K562 (cell line): ENCODE measurements around the gene NUAK2. TPM values are rescaled to one million over a fixed set of nuclear protein-coding genes. Genes with fewer than 3 reads are reported as not detected.

Experiments used
- ATAC-seq: fragments of 200-7000 bp; cut with Tn5 transposase; 3 replicates; pipeline ENCODE4 v1.9.1; 2020; ENCODE audit warnings: moderate library complexity
- BruUV-seq: library from RNA; stranded (reverse); fragments of 400-500 nt; replicated peaks from 2 replicates; lab custom pipeline; 2021; lab: Mats Ljungman, UMichigan
- CTCF ChIA-PET: fragments of 300-600 bp; formaldehyde crosslinking; extraction: SDS; loops from one replicate; lab custom pipeline; 2021; ENCODE audit warnings: low intra/inter-chr PET ratio; lab: Yijun Ruan, JAX
- POLR2A ChIA-PET: fragments of 300-600, 350-650 bp; sonication (Branson Sonifier 250); formaldehyde crosslinking; extraction: SDS; loops from one replicate; lab custom pipeline; 2021; ENCODE audit warnings: antibody characterized with exemption, inconsistent platforms; lab: Yijun Ruan, JAX
- DNase-seq, 4 experiments: peaks; one replicate each; pipeline versions ENCODE4 v3.0.0 to v3.0.0-alpha.2; 2011 to 2018; ENCODE audit warnings: low spot score in 3 of 4, mixed read lengths in 3 of 4; ENCODE audit errors: extremely low read depth in 1 of 4
- FAIRE-seq: peaks from 2 replicates; lab custom pipeline; 2011; peaks lifted over from hg19 to GRCh38; lab: Jason Lieb, UNC
- H2AFZ ChIP-seq: 2 replicates; pipeline ENCODE4 v1.6.0; 2011; ENCODE audit warnings: low read depth, low read length, control low read depth, inconsistent platforms
- H3K27ac ChIP-seq: fragments of 200-600 bp; 3 replicates; pipeline ENCODE4 v1.8.0; 2011; ENCODE audit warnings: low read depth, mild to moderate bottlenecking, control low read depth, inconsistent platforms, low read length, moderate library complexity, mixed read lengths; ENCODE audit errors: extremely low read depth
- H3K27me3 ChIP-seq, 2 experiments: fragments of 300-600 bp in 1 of 2; 2 replicates in 1 of 2; 3 replicates in 1 of 2; pipeline versions ENCODE4 v1.6.0 to v1.8.0; 2011; ENCODE audit warnings: inconsistent platforms in 2 of 2, low read length in 2 of 2, mild to moderate bottlenecking in 1 of 2, mixed read lengths in 1 of 2, moderate library complexity in 1 of 2; ENCODE audit not compliant: control insufficient read depth in 2 of 2, insufficient read depth in 2 of 2
- H3K36me3 ChIP-seq: fragments of 300-600 bp; 3 replicates; pipeline ENCODE4 v1.8.0; 2011; ENCODE audit warnings: mild to moderate bottlenecking, low read length, inconsistent platforms; ENCODE audit not compliant: control insufficient read depth, insufficient read depth
- H3K4me1 ChIP-seq, 2 experiments: fragments of 200-600 bp in 1 of 2; replicated peaks in 1 of 2; 2 replicates in 1 of 2; 3 replicates in 1 of 2; pipeline versions ENCODE4 v1.5.1 to v1.8.0; 2011; ENCODE audit warnings: inconsistent platforms in 2 of 2, low read length in 2 of 2, mild to moderate bottlenecking in 1 of 2, mixed read lengths in 1 of 2, moderate library complexity in 1 of 2; ENCODE audit not compliant: control insufficient read depth in 2 of 2, insufficient read depth in 2 of 2
- H3K4me2 ChIP-seq: 2 replicates; pipeline ENCODE4 v1.6.1; 2011; ENCODE audit warnings: low read length, control low read depth, inconsistent platforms, mixed read lengths; ENCODE audit not compliant: insufficient read depth
- H3K4me3 ChIP-seq: fragments of 200-600 bp; sonication (generic), shearing (Covaris generic); 2 replicates; pipeline ENCODE4 v1.5.1; 2016; ENCODE audit warnings: control low read depth, inconsistent platforms
- H3K79me2 ChIP-seq: fragments of 200-600 bp; 3 replicates; pipeline ENCODE4 v1.8.0; 2011; ENCODE audit warnings: low read length, inconsistent platforms; ENCODE audit not compliant: control insufficient read depth, insufficient read depth
- H3K9ac ChIP-seq, 2 experiments: 2 replicates each; pipeline versions ENCODE4 v1.6.0 to v1.6.1; 2011; ENCODE audit warnings: low read depth in 2 of 2, low read length in 2 of 2, control low read depth in 1 of 2, inconsistent platforms in 1 of 2, mild to moderate bottlenecking in 1 of 2, mixed read lengths in 1 of 2; ENCODE audit not compliant: insufficient read depth in 1 of 2
- H3K9me1 ChIP-seq: one replicate; pipeline ENCODE4 v1.6.0; 2011; ENCODE audit warnings: inconsistent platforms, mild to moderate bottlenecking, low read length, moderate library complexity; ENCODE audit not compliant: control insufficient read depth, insufficient read depth
- H3K9me3 ChIP-seq: replicated peaks from 2 replicates; pipeline ENCODE4 v1.5.1; 2011; ENCODE audit warnings: low read depth, low read length, inconsistent platforms; ENCODE audit not compliant: control insufficient read depth, insufficient read depth
- H4K20me1 ChIP-seq: replicated peaks from 2 replicates; pipeline ENCODE4 v1.6.1; 2011; ENCODE audit warnings: low read length, inconsistent platforms, mixed read lengths; ENCODE audit not compliant: control insufficient read depth, insufficient read depth
- IRF2 ChIP-seq: sonication (generic); formaldehyde crosslinking; IDR thresholded peaks from 2 replicates; pipeline ENCODE4 v1.8.1; 2022; ENCODE audit warnings: mild to moderate bottlenecking, missing genetic modification reagents
- TEAD4 ChIP-seq, 2 experiments: sonication (generic) in 1 of 2; formaldehyde crosslinking in 1 of 2; IDR thresholded peaks; 2 replicates each; pipeline versions ENCODE4 v1.6.1 to v1.8.0; 2012 to 2022; ENCODE audit warnings: borderline replicate concordance in 1 of 2, inconsistent platforms in 1 of 2, low read length in 1 of 2, mild to moderate bottlenecking in 1 of 2, missing genetic modification reagents in 1 of 2
- ZBTB8A ChIP-seq: fragments of 450-650 bp; IDR thresholded peaks from 2 replicates; pipeline ENCODE4 v1.6.1; 2018; ENCODE audit warnings: mild to moderate bottlenecking, moderate library complexity; ENCODE audit not compliant: partially characterized antibody
- ZFX ChIP-seq: sonication (generic); formaldehyde crosslinking; IDR thresholded peaks from 2 replicates; pipeline ENCODE4 v1.8.0; 2022; ENCODE audit warnings: mild to moderate bottlenecking, missing genetic modification reagents, moderate library complexity
- WGBS: fragments of 100-300 bp; shearing (Covaris generic); methylation state at CpG from one replicate; pipeline ENCODE4 v1.1.6; 2016; ENCODE audit warnings: low coverage, mixed read lengths; ENCODE audit not compliant: insufficient coverage; ENCODE audit errors: missing lambda C conversion rate; 5-methylcytosine and 5-hydroxymethylcytosine counted together
- in situ Hi-C: fragments of 300-500 bp; cut with MboI; formaldehyde crosslinking; loops from 4 replicates; pipeline ENCODE4 v1.15.0; 2018; ENCODE audit warnings: inconsistent platforms, mixed read lengths
- intact Hi-C: fragments of 100-400 bp; cut with micrococcal nuclease; formaldehyde crosslinking; loops from 2 replicates; pipeline ENCODE4 v1.14.2; 2022
- polyA plus RNA-seq, 8 experiments: library from polyadenylated mRNA; depleted of rRNA in 4 of 8; stranded (reverse) in 5 of 8; unstranded in 3 of 8; fragments of >200 nt; fragmentation: Nextera tagmentation in 2 of 8; fragmentation: Illumina TruSeq in 1 of 8; extraction: Ambion mirVana in 2 of 8; extraction: Trizol in 1 of 8; gene quantifications; 2 replicates each; pipeline versions ENCODE4 v1.2.1 to v1.2.3, GENCODE V29; 2011 to 2014; ENCODE audit warnings: inconsistent platforms in 1 of 8, missing spikeins in 1 of 8
- total RNA-seq, 7 experiments: library from RNA; depleted of rRNA in 6 of 7; stranded (reverse); fragments of >200 nt in 6 of 7; fragmentation: Illumina TruSeq in 2 of 7; extraction: Trizol in 2 of 7; gene quantifications; 2 replicates each; pipeline versions ENCODE4 v1.2.1 to v1.2.3, GENCODE V29; 2011 to 2021; ENCODE audit warnings: low replicate concordance in 1 of 7
- TF ChIP-seq, protein P1 (sequence below): sonication (generic); formaldehyde crosslinking; IDR thresholded peaks from 2 replicates; pipeline ENCODE4 v1.8.1; 2023; ENCODE audit warnings: missing genetic modification reagents, mild to moderate bottlenecking, borderline replicate concordance
- TF ChIP-seq, protein P2 (sequence below), 2 experiments: fragments of 200-800 bp in 1 of 2; sonication (Bioruptor generic) in 1 of 2; sonication (generic) in 1 of 2; formaldehyde crosslinking in 1 of 2; IDR thresholded peaks in 1 of 2; conservative IDR thresholded peaks in 1 of 2; 2 replicates each; pipeline versions ENCODE4 v1.5.0 to v1.6.1; 2016 to 2020; ENCODE audit warnings: missing compliant biosample characterization in 1 of 2, missing genetic modification characterization in 1 of 2, missing genetic modification reagents in 1 of 2

NUAK2 gene
- total and polyA plus RNA-seq, 9 of the 15 experiments (the other 6 are each of a cell fraction or from before 2014, with no cell fraction given): 0.04 to 0.44 (median 0.14) TPM

DNA sequence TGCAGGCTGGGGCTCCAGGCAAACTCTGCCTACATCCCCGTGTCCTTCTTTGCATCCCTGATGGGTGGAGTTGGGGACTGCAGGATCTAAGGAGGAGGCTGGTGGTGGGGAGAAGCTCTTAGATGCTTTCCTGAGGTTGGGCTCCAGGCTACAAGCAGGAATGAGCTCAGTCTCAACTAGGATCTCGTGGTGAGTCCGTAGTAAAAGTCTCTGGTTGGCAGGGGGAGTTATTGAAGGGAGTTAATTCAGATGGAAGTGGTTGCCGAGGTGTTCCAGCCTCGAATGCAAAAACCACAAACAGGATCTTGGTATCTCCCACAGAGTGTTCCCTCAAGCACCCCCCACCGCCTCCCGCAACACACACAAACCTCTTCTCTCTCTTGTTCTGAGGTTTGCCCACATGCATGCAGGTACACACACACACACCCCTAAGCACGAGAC, 58.8 kb downstream of the NUAK2 start:
- H3K27ac ChIP-seq: no peak overlapping the region
- no peaks in the 10 kb centered on the region for H3K9me1 ChIP-seq
- ATAC-seq (no peak), DNase-seq (no peak), FAIRE-seq (no peak)
- H3K27me3 ChIP-seq: 0 out of 5 replicates have a peak, but pooled peaks cover 0 to 4% of the 10 kb centered on the region in 2 experiments
- no peak overlapping the region for H3K9ac ChIP-seq
- POLR2A ChIA-PET: interaction anchor here (0.5 to 3.5 kb wide), 7 partner anchors 11 to 577 kb away, joined by 3 to 15 read pairs (median 3); partner anchors contain the start of genes LRRN2 and RBBP5
- intact Hi-C loops: no loop called here
- no peak overlapping the region for H2AFZ ChIP-seq
- H4K20me1 ChIP-seq: no peaks in the 10 kb centered on the region
- in situ Hi-C loops: no loop called here
- no peak overlapping the region for H3K4me2 ChIP-seq
- CTCF ChIA-PET: no interaction called here
- H3K9me3 ChIP-seq: no peaks in the 10 kb centered on the region
- H3K4me1 ChIP-seq: peaks cover 36 to 43% of the 10 kb centered on the region in 2 experiments
- H3K36me3 ChIP-seq: no peaks in the 10 kb centered on the region
- 27% methylated on average over 8 of the region's 8 CpGs for WGBS
- TF ChIP-seq, protein P1, sequence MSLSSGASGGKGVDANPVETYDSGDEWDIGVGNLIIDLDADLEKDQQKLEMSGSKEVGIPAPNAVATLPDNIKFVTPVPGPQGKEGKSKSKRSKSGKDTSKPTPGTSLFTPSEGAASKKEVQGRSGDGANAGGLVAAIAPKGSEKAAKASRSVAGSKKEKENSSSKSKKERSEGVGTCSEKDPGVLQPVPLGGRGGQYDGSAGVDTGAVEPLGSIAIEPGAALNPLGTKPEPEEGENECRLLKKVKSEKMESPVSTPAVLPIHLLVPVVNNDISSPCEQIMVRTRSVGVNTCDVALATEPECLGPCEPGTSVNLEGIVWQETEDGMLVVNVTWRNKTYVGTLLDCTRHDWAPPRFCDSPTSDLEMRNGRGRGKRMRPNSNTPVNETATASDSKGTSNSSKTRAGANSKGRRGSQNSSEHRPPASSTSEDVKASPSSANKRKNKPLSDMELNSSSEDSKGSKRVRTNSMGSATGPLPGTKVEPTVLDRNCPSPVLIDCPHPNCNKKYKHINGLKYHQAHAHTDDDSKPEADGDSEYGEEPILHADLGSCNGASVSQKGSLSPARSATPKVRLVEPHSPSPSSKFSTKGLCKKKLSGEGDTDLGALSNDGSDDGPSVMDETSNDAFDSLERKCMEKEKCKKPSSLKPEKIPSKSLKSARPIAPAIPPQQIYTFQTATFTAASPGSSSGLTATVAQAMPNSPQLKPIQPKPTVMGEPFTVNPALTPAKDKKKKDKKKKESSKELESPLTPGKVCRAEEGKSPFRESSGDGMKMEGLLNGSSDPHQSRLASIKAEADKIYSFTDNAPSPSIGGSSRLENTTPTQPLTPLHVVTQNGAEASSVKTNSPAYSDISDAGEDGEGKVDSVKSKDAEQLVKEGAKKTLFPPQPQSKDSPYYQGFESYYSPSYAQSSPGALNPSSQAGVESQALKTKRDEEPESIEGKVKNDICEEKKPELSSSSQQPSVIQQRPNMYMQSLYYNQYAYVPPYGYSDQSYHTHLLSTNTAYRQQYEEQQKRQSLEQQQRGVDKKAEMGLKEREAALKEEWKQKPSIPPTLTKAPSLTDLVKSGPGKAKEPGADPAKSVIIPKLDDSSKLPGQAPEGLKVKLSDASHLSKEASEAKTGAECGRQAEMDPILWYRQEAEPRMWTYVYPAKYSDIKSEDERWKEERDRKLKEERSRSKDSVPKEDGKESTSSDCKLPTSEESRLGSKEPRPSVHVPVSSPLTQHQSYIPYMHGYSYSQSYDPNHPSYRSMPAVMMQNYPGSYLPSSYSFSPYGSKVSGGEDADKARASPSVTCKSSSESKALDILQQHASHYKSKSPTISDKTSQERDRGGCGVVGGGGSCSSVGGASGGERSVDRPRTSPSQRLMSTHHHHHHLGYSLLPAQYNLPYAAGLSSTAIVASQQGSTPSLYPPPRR (CRISPR knock-in tag): no peak
- TF ChIP-seq TEAD4 (IDR thresholded peaks at IDR 0.05; ENCODE audit: low read length) (no peak), TEAD4 (CRISPR knock-in tag; IDR thresholded peaks at IDR 0.05; ENCODE audit: borderline replicate concordance) (no peak), IRF2 (no peak), ZBTB8A (no peak), ZFX (no peak)
- TF ChIP-seq, protein P2, sequence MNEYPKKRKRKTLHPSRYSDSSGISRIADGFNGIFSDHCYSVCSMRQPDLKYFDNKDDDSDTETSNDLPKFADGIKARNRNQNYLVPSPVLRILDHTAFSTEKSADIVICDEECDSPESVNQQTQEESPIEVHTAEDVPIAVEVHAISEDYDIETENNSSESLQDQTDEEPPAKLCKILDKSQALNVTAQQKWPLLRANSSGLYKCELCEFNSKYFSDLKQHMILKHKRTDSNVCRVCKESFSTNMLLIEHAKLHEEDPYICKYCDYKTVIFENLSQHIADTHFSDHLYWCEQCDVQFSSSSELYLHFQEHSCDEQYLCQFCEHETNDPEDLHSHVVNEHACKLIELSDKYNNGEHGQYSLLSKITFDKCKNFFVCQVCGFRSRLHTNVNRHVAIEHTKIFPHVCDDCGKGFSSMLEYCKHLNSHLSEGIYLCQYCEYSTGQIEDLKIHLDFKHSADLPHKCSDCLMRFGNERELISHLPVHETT (CRISPR knock-in tag; conservative IDR thresholded peaks at IDR 0.05 in 1 of 2, IDR thresholded peaks at IDR 0.05 in 1 of 2): no peak
- H3K79me2 ChIP-seq: no peaks in the 10 kb centered on the region
- BruUV-seq: no TSS peak
- no peak overlapping the region for H3K4me3 ChIP-seq
